EL (cell line): Measurements from ENCODE around the gene MAMDC4.
A peak's percentile ranks its signal among the peaks of the same experiment; 100 is the strongest.

Experiments used
- DNase-seq: peaks from one replicate; pipeline ENCODE4 v3.0.0-alpha.2; 2016

Gene MAMDC4

GRCh38 chr9:136849960-136850865 lies 1.9 kb upstream of the MAMDC4 start:
- no peak for DNase-seq

GRCh38 chr9:136850866-136851775 lies 1.0 kb upstream of the MAMDC4 start:
- DNase-seq, result no peak

GRCh38 chr9:136852664-136853595 lies 784 bp downstream of the MAMDC4 start:
- DNase-seq, result no peak

- DNase-seq, result no peak
These were observed 1.5 kb downstream of the MAMDC4 start for GRCh38 chr9:136853596-136854112.

- DNase-seq, result no peak
These were observed 2.1 kb downstream of the MAMDC4 start for GRCh38 chr9:136854113-136854841.

GRCh38 chr9:136854842-136855460 lies 2.8 kb downstream of the MAMDC4 start:
- DNase-seq, result no peak

GRCh38 chr9:136855461-136856078 lies 3.4 kb downstream of the MAMDC4 start:
- DNase-seq, result no peak

GRCh38 chr9:136856079-136856476 lies 3.9 kb downstream of the MAMDC4 start:
- no peak for DNase-seq

- DNase-seq, result no peak
These were observed 4.5 kb downstream of the MAMDC4 start for GRCh38 chr9:136856541-136857141.

- DNase-seq, result no peak
These were observed 5.0 kb downstream of the MAMDC4 start for GRCh38 chr9:136857166-136857565.

- no peak for DNase-seq
These were observed 5.7 kb downstream of the MAMDC4 start for GRCh38 chr9:136857581-136858412.

- DNase-seq, result no peak
These were observed 6.3 kb downstream of the MAMDC4 start for GRCh38 chr9:136858452-136858843.

- DNase-seq, result peak; percentile 54
These were observed 7.0 kb downstream of the MAMDC4 start for GRCh38 chr9:136858844-136859757.

GRCh38 chr9:136860529-136860928 lies 8.4 kb downstream of the MAMDC4 start:
- DNase-seq, result no peak

- no peak for DNase-seq
These were observed 9.1 kb downstream of the MAMDC4 start for GRCh38 chr9:136860933-136861873.

GRCh38 chr9:136861874-136862457 lies 9.8 kb downstream of the MAMDC4 start:
- no peak for DNase-seq
